ENCODE data around the gene RAD18.
A peak's percentile ranks its signal among the peaks of the same experiment; 100 is the strongest.

Gene RAD18, protein sequence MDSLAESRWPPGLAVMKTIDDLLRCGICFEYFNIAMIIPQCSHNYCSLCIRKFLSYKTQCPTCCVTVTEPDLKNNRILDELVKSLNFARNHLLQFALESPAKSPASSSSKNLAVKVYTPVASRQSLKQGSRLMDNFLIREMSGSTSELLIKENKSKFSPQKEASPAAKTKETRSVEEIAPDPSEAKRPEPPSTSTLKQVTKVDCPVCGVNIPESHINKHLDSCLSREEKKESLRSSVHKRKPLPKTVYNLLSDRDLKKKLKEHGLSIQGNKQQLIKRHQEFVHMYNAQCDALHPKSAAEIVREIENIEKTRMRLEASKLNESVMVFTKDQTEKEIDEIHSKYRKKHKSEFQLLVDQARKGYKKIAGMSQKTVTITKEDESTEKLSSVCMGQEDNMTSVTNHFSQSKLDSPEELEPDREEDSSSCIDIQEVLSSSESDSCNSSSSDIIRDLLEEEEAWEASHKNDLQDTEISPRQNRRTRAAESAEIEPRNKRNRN

DNA sequence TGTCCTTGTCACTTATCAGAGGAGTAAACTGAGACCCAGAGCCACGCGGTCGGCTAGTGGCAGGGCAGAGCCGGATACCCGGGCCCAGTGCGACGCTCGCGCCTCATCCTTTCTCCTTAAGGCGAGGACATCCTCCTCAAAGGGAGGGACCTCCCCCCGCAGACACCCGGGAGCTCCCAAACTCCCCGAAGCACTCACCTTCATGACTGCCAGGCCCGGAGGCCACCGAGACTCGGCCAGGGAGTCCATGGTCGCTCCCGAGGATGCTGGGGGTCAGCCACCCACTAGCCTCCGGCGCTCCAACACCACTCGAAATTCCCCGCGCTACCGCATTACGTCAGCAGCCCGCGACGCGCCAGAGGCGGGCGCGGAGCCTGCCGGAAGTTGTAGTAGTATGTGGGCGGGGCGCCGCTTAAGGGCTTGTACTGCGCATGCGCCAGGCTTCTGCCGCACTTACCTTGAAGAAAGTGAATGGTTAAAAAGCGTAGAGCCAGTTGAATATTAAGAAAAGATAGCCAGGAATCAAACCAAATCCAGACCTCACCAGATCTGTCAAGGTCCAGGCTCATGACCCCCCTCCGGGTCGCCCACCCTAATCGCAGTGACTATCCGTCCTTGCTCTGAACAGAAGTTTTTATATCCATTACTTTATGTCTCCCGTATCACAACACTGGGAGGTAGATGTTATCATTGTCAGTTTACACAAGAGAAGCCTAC lies at the start of gene RAD18:
TSS of gene RAD18 (minus strand) at position 336 of the 717 bp plus-strand sequence. CDS start at position 249, 87 bp downstream.
- TF ChIP-seq, protein P1, sequence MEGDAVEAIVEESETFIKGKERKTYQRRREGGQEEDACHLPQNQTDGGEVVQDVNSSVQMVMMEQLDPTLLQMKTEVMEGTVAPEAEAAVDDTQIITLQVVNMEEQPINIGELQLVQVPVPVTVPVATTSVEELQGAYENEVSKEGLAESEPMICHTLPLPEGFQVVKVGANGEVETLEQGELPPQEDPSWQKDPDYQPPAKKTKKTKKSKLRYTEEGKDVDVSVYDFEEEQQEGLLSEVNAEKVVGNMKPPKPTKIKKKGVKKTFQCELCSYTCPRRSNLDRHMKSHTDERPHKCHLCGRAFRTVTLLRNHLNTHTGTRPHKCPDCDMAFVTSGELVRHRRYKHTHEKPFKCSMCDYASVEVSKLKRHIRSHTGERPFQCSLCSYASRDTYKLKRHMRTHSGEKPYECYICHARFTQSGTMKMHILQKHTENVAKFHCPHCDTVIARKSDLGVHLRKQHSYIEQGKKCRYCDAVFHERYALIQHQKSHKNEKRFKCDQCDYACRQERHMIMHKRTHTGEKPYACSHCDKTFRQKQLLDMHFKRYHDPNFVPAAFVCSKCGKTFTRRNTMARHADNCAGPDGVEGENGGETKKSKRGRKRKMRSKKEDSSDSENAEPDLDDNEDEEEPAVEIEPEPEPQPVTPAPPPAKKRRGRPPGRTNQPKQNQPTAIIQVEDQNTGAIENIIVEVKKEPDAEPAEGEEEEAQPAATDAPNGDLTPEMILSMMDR (IDR thresholded peaks at IDR 0.05; ENCODE audit: low read length), result no peak
- TF ChIP-seq EZH2phosphoT487 (IDR thresholded peaks at IDR 0.05; ENCODE audit: low read length) (no peak), EZH2 (optimal IDR thresholded peaks at IDR 0.05; ENCODE audit: low read depth, low read length) (no peak)
- DNase-seq, result peak; percentile 93
- Histone ChIP-seq H3F3A (ENCODE audit: insufficient read depth, low read length) (no peaks in the 10 kb centered on the region), H3K36me3 (replicated peaks; ENCODE audit: insufficient read depth, low read length) (no peaks in the 10 kb centered on the region), H3K79me2 (ENCODE audit: low read length) (peaks cover 50% of the 10 kb centered on the region), H2AFZ (ENCODE audit: low read length) (peak within 1 kb of the TSS; percentile 81), H3K4me1 (ENCODE audit: low read length) (peaks cover 11% of the 10 kb centered on the region), H3K9me3 (replicated peaks; ENCODE audit: insufficient read depth, low read length) (no peaks in the 10 kb centered on the region), H3K9me2 (replicated peaks; ENCODE audit: insufficient read depth, low read length) (no peaks in the 10 kb centered on the region), H4K20me1 (ENCODE audit: insufficient read depth, low read length) (no peaks in the 10 kb centered on the region), H3K4me2 (ENCODE audit: low read depth, low read length) (peak within 1 kb of the TSS; percentile 62), H3K27ac (ENCODE audit: low read length) (peak within 1 kb of the TSS; percentile 44; the same call in 1 of the 2 replicates), H3K4me3 (ENCODE audit: low read length) (peak within 1 kb of the TSS; percentile 82), H3K9ac (ENCODE audit: low read length) (peak within 1 kb of the TSS; percentile 76), H3K27me3 (replicated peaks; ENCODE audit: insufficient read depth, low read length) (peaks cover 2% of the 10 kb centered on the region)

DNA sequence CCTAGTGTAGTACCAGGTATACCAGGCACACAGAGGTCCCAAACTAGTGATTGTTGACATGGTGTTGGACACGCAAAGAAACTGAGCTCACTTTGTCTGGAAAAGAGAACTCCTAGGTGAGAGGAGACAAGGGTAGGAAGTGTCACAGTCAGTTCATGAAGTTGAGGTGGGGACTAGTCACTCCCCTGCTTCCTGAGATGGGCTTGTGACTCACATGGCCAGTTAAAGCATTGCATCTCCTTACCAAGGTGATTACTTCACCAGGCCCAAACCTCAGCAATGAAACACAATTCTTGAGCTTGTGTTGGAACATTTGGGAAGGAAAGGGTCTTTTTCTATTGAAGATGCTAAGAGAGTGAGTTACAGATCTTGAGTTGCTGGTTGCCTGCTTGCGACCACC lies 49.2 kb upstream of the RAD18 start:
- no peaks in the 10 kb centered on the region for H3K36me3 ChIP-seq (replicated peaks; ENCODE audit: insufficient read depth, low read length)
- H3K27ac ChIP-seq (ENCODE audit: low read length), result no peak overlapping the region
- TF ChIP-seq EZH2 (optimal IDR thresholded peaks at IDR 0.05; ENCODE audit: low read depth, low read length) (no peak), EZH2phosphoT487 (IDR thresholded peaks at IDR 0.05; ENCODE audit: low read length) (no peak)
- TF ChIP-seq, protein P1 (IDR thresholded peaks at IDR 0.05; ENCODE audit: low read length), result no peak
- H2AFZ ChIP-seq (ENCODE audit: low read length), result no peak overlapping the region
- H3K9ac ChIP-seq (ENCODE audit: low read length), result no peak overlapping the region
- no peak for DNase-seq
- no peaks in the 10 kb centered on the region for H3K79me2 ChIP-seq (ENCODE audit: low read length)
- no peak overlapping the region for H3K4me2 ChIP-seq (ENCODE audit: low read depth, low read length)
- H3K4me3 ChIP-seq (ENCODE audit: low read length), result no peak overlapping the region
- H4K20me1 ChIP-seq (ENCODE audit: insufficient read depth, low read length), result no peaks in the 10 kb centered on the region
- no peaks in the 10 kb centered on the region for H3K9me3 ChIP-seq (replicated peaks; ENCODE audit: insufficient read depth, low read length)
- H3K9me2 ChIP-seq (replicated peaks; ENCODE audit: insufficient read depth, low read length), result no peaks in the 10 kb centered on the region
- H3K4me1 ChIP-seq (ENCODE audit: low read length), result no peaks in the 10 kb centered on the region
- H3F3A ChIP-seq (ENCODE audit: insufficient read depth, low read length), result no peaks in the 10 kb centered on the region
- H3K27me3 ChIP-seq (replicated peaks; ENCODE audit: insufficient read depth, low read length), result no peaks in the 10 kb centered on the region

DNA sequence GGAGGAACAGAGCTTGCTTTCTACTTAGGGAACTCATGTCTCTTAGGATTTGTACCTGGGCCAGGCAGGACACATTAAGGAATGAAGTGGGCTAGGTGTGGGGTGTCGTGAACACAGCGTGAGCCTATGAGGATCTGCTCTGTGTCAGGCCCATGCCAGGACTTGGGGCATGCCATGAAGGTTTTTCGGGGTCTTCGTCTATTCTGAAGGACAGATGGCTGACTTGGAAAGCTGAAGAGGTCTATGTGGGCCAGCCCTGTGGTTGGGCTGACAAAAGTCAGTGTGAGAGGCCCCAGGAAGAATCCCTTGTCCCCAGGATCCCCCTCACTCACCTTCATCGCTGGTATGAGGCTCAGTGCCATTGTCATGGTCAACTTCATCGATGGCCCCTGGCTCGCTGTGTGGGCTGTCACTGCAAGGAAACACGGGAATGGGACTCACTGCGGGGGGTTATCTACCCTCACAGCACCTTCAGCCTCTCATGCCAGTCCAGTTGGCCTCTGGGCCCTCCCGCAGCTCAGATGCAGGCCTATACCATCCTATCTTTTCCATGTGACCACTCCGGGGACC lies 46.8 kb upstream of the RAD18 start:
- Histone ChIP-seq H2AFZ (ENCODE audit: low read length) (no peak overlapping the region), H3F3A (ENCODE audit: insufficient read depth, low read length) (no peaks in the 10 kb centered on the region), H3K9ac (ENCODE audit: low read length) (no peak overlapping the region), H3K4me2 (ENCODE audit: low read depth, low read length) (no peak overlapping the region), H3K9me2 (replicated peaks; ENCODE audit: insufficient read depth, low read length) (no peaks in the 10 kb centered on the region), H3K27me3 (replicated peaks; ENCODE audit: insufficient read depth, low read length) (no peaks in the 10 kb centered on the region), H3K27ac (ENCODE audit: low read length) (no peak overlapping the region), H3K36me3 (replicated peaks; ENCODE audit: insufficient read depth, low read length) (no peaks in the 10 kb centered on the region), H4K20me1 (ENCODE audit: insufficient read depth, low read length) (no peaks in the 10 kb centered on the region), H3K4me3 (ENCODE audit: low read length) (no peak overlapping the region), H3K4me1 (ENCODE audit: low read length) (no peaks in the 10 kb centered on the region), H3K79me2 (ENCODE audit: low read length) (no peaks in the 10 kb centered on the region), H3K9me3 (replicated peaks; ENCODE audit: insufficient read depth, low read length) (no peaks in the 10 kb centered on the region)
- TF ChIP-seq EZH2 (optimal IDR thresholded peaks at IDR 0.05; ENCODE audit: low read depth, low read length) (no peak), EZH2phosphoT487 (IDR thresholded peaks at IDR 0.05; ENCODE audit: low read length) (no peak)
- TF ChIP-seq, protein P1 (IDR thresholded peaks at IDR 0.05; ENCODE audit: low read length), result no peak
- no peak for DNase-seq
